ENCODE measurements around the gene APEX1.

APEX1 gene

DNA sequence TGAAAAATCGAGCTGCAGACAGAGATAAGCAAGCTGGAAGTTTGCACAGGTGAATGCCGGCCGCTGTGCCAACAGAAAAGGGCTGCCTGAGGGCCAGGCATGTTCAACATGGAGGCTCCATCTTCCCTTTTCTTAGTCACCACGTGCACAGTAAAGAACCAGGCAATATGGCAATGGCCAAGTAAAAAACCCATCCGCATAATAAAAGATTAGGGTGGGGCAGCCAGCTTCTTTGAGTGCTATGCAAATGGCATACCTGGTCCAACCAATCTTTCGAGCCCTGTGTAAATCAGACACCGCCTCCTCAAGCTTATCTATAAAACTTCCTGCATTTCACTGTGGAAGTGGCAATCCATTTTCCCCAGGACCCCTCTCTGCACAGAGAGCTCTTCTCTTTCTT, 30.9 kb downstream of the APEX1 start:
- Histone ChIP-seq H3K4me3 (ENCODE audit: low read depth in 1 of 2, low read length in 2 of 2) (no peak overlapping the region), H3K9me3 (ENCODE audit: control insufficient read depth in 1 of 2, low read length in 2 of 2) (no peaks in the 10 kb centered on the region), H3K27me3 (ENCODE audit: low read depth, low read length) (no peaks in the 10 kb centered on the region), H3K27ac (ENCODE audit: low read length) (no peak overlapping the region), H3K4me1 (ENCODE audit: control insufficient read depth in 1 of 2, insufficient read depth in 2 of 2, low read length in 2 of 2) (no peaks in the 10 kb centered on the region), H3K36me3 (ENCODE audit: control insufficient read depth in 1 of 2, insufficient read depth in 2 of 2, low read length in 2 of 2) (no peaks in the 10 kb centered on the region)

DNA sequence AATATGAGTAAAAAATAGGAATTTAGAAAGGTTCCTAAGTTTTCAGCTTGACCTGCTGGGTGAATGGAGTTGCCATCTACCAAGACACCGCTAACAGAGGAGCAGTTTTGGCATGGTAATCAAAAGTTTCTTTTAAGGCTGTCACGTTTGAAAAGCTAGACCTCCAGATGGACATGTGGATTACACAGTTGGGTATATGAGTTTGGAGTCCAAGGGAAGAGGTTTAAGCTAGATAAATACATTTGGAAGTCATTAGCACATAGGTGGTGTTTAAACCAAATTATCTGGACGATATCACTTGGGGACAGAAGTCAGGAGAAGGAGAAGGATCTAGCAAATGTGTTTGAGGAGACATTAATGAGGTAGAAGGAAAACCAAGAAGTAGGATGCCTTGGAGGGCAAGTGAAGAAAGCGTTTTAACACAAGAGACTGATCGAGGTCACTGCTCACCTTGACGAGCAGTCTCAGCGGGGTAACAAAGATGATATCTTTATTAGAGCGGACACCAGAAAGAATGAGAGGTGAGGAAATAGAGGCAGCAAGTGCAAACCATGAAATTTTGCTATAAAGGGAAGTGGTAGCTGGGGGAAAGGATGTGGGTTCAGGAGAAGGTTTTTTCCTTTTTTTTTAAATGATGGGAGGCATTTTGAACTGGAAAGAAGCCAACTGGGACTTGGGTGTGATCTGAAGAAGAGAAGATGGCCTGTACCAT, 31.8 kb downstream of the APEX1 start:
- no peak overlapping the region for H3K27ac ChIP-seq (ENCODE audit: low read length)
- no peaks in the 10 kb centered on the region for H3K27me3 ChIP-seq (ENCODE audit: low read depth, low read length)
- no peaks in the 10 kb centered on the region for H3K4me1 ChIP-seq (ENCODE audit: control insufficient read depth in 1 of 2, insufficient read depth in 2 of 2, low read length in 2 of 2)
- no peak overlapping the region for H3K4me3 ChIP-seq (ENCODE audit: low read depth in 1 of 2, low read length in 2 of 2)
- H3K36me3 ChIP-seq (ENCODE audit: control insufficient read depth in 1 of 2, insufficient read depth in 2 of 2, low read length in 2 of 2), result no peaks in the 10 kb centered on the region
- H3K9me3 ChIP-seq (ENCODE audit: control insufficient read depth in 1 of 2, low read length in 2 of 2), result no peaks in the 10 kb centered on the region

- Histone ChIP-seq H3K4me3 (ENCODE audit: low read depth in 1 of 2, low read length in 2 of 2) (no peak overlapping the region), H3K27me3 (ENCODE audit: low read depth, low read length) (no peaks in the 10 kb centered on the region), H3K4me1 (ENCODE audit: control insufficient read depth in 1 of 2, insufficient read depth in 2 of 2, low read length in 2 of 2) (no peaks in the 10 kb centered on the region), H3K27ac (ENCODE audit: low read length) (no peak overlapping the region), H3K36me3 (ENCODE audit: control insufficient read depth in 1 of 2, insufficient read depth in 2 of 2, low read length in 2 of 2) (no peaks in the 10 kb centered on the region), H3K9me3 (ENCODE audit: control insufficient read depth in 1 of 2, low read length in 2 of 2) (no peaks in the 10 kb centered on the region)
These were observed 32.3 kb downstream of the APEX1 start for GRCh38 chr14:20487396-20487725.

GRCh38 chr14:20489093-20489994, 34.3 kb downstream of the APEX1 start:
- H3K27ac ChIP-seq (ENCODE audit: low read length), result no peak overlapping the region

GRCh38 chr14:20490563-20490962, 35.5 kb downstream of the APEX1 start:
- H3K27ac ChIP-seq (ENCODE audit: low read length), result no peak overlapping the region

More at GRCh38 chr14:20489093-20489994, 34.3 kb downstream of the APEX1 start:
- Histone ChIP-seq H3K9me3 (ENCODE audit: control insufficient read depth in 1 of 2, low read length in 2 of 2) (no peaks in the 10 kb centered on the region), H3K36me3 (ENCODE audit: control insufficient read depth in 1 of 2, insufficient read depth in 2 of 2, low read length in 2 of 2) (no peaks in the 10 kb centered on the region), H3K4me3 (ENCODE audit: low read depth in 1 of 2, low read length in 2 of 2) (no peak overlapping the region), H3K27me3 (ENCODE audit: low read depth, low read length) (no peaks in the 10 kb centered on the region), H3K4me1 (ENCODE audit: control insufficient read depth in 1 of 2, insufficient read depth in 2 of 2, low read length in 2 of 2) (no peaks in the 10 kb centered on the region)

DNA sequence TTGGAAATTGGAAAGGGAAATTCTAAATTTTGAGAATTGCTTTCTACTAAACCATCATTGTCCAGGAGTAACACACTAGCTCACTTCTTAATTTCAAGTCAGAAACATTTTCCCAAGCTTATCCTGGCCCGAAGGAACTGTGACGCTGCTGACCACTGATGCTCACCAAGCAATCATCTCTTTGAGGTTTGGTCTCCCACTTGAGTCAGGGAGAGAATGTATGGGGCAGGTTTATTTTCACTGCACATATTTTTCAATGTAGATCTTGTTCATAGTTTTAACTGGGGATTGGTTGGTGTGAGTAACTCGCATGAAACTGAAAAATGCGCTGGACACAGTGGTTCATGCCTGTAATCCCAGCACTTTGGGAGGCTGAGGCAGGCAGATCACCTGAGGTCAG, 37.5 kb downstream of the APEX1 start:
- no peaks in the 10 kb centered on the region for H3K36me3 ChIP-seq (ENCODE audit: control insufficient read depth in 1 of 2, insufficient read depth in 2 of 2, low read length in 2 of 2)
- no peak overlapping the region for H3K27ac ChIP-seq (ENCODE audit: low read length)
- no peaks in the 10 kb centered on the region for H3K27me3 ChIP-seq (ENCODE audit: low read depth, low read length)
- no peak overlapping the region for H3K4me3 ChIP-seq (ENCODE audit: low read depth in 1 of 2, low read length in 2 of 2)
- H3K9me3 ChIP-seq (ENCODE audit: control insufficient read depth in 1 of 2, low read length in 2 of 2), result no peaks in the 10 kb centered on the region
- H3K4me1 ChIP-seq (ENCODE audit: control insufficient read depth in 1 of 2, insufficient read depth in 2 of 2, low read length in 2 of 2), result no peaks in the 10 kb centered on the region

More at GRCh38 chr14:20490563-20490962, 35.5 kb downstream of the APEX1 start:
- Histone ChIP-seq H3K4me1 (ENCODE audit: control insufficient read depth in 1 of 2, insufficient read depth in 2 of 2, low read length in 2 of 2) (no peaks in the 10 kb centered on the region), H3K36me3 (ENCODE audit: control insufficient read depth in 1 of 2, insufficient read depth in 2 of 2, low read length in 2 of 2) (no peaks in the 10 kb centered on the region), H3K9me3 (ENCODE audit: control insufficient read depth in 1 of 2, low read length in 2 of 2) (no peaks in the 10 kb centered on the region), H3K27me3 (ENCODE audit: low read depth, low read length) (no peaks in the 10 kb centered on the region), H3K4me3 (ENCODE audit: low read depth in 1 of 2, low read length in 2 of 2) (no peak overlapping the region)

DNA sequence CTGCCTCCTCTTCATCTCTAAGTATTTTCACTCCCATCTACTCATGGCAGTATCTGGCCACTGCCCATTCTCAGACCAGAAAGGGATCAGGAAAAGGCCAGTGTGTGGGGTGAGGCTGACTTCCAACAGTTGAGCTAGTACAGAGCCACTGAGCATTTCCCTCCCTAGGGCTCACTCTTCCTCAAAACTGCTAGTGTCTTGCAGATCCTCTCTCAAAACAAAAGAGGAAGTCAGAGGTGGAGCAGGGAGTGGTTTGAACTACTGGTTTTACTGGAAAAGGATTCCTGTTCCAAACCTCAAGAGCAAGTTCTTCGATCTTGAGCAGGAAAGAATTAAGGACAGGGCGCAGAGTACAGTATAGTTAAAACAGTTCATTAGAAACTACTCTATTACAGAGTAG, 38.6 kb downstream of the APEX1 start:
- Histone ChIP-seq H3K4me3 (ENCODE audit: low read depth in 1 of 2, low read length in 2 of 2) (no peak overlapping the region), H3K9me3 (ENCODE audit: control insufficient read depth in 1 of 2, low read length in 2 of 2) (no peaks in the 10 kb centered on the region), H3K27me3 (ENCODE audit: low read depth, low read length) (no peaks in the 10 kb centered on the region), H3K36me3 (ENCODE audit: control insufficient read depth in 1 of 2, insufficient read depth in 2 of 2, low read length in 2 of 2) (no peaks in the 10 kb centered on the region), H3K27ac (ENCODE audit: low read length) (no peak overlapping the region), H3K4me1 (ENCODE audit: control insufficient read depth in 1 of 2, insufficient read depth in 2 of 2, low read length in 2 of 2) (no peaks in the 10 kb centered on the region)

DNA sequence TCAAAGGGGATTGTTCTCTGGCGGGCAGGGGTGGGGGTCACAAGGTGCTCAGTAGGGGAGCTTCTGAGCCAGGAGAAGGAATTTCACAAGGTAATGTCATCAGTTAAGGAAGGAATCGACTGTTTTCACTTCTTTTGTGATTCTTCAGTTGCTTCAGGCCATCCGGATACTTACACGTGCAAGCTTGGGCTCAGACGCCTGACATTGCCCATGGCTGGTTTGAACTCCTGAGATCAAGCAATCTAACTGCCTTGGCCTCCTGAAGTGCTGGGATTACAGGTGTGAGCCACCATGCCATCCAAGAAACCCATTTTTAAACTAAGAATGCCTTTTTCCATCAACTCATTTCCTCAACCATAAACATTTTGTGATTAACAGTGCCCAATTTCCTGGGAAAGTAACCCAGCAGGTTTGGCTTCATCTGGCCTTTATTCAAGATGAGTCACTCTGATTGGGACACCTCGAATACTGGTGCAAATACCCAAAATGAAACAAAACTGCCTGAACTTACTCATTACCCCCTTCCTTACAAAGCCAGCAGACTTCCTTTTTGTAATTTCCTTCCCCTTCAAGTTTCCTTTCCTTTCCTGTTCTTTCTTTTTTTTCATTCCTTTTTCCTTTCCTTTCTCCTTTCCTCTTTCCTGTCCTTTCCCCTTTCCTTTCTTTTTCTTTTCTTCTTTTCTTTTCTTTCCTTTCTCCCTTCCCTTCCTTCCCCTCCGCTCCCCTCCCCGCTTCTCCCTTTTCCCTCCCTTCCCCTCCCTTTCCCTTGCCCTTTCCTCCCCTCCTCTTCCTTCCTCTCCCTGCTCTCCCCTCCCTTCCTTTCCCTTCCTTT, 40.1 kb downstream of the APEX1 start:
- H3K4me1 ChIP-seq (ENCODE audit: control insufficient read depth in 1 of 2, insufficient read depth in 2 of 2, low read length in 2 of 2), result no peaks in the 10 kb centered on the region
- H3K27me3 ChIP-seq (ENCODE audit: low read depth, low read length), result no peaks in the 10 kb centered on the region
- no peak overlapping the region for H3K4me3 ChIP-seq (ENCODE audit: low read depth in 1 of 2, low read length in 2 of 2)
- no peaks in the 10 kb centered on the region for H3K36me3 ChIP-seq (ENCODE audit: control insufficient read depth in 1 of 2, insufficient read depth in 2 of 2, low read length in 2 of 2)
- no peaks in the 10 kb centered on the region for H3K9me3 ChIP-seq (ENCODE audit: control insufficient read depth in 1 of 2, low read length in 2 of 2)
- H3K27ac ChIP-seq (ENCODE audit: low read length), result no peak overlapping the region

- H3K4me1 ChIP-seq (ENCODE audit: control insufficient read depth in 1 of 2, insufficient read depth in 2 of 2, low read length in 2 of 2), result no peaks in the 10 kb centered on the region
- no peaks in the 10 kb centered on the region for H3K27me3 ChIP-seq (ENCODE audit: low read depth, low read length)
- H3K27ac ChIP-seq (ENCODE audit: low read length), result no peak overlapping the region
- no peaks in the 10 kb centered on the region for H3K9me3 ChIP-seq (ENCODE audit: control insufficient read depth in 1 of 2, low read length in 2 of 2)
- no peak overlapping the region for H3K4me3 ChIP-seq (ENCODE audit: low read depth in 1 of 2, low read length in 2 of 2)
- H3K36me3 ChIP-seq (ENCODE audit: control insufficient read depth in 1 of 2, insufficient read depth in 2 of 2, low read length in 2 of 2), result no peaks in the 10 kb centered on the region
These were observed 43.6 kb downstream of the APEX1 start for GRCh38 chr14:20498622-20499021.

GRCh38 chr14:20499108-20499507, 44.1 kb downstream of the APEX1 start:
- no peaks in the 10 kb centered on the region for H3K4me1 ChIP-seq (ENCODE audit: control insufficient read depth in 1 of 2, insufficient read depth in 2 of 2, low read length in 2 of 2)
- no peaks in the 10 kb centered on the region for H3K9me3 ChIP-seq (ENCODE audit: control insufficient read depth in 1 of 2, low read length in 2 of 2)
- no peak overlapping the region for H3K4me3 ChIP-seq (ENCODE audit: low read depth in 1 of 2, low read length in 2 of 2)
- no peaks in the 10 kb centered on the region for H3K27me3 ChIP-seq (ENCODE audit: low read depth, low read length)
- no peaks in the 10 kb centered on the region for H3K36me3 ChIP-seq (ENCODE audit: control insufficient read depth in 1 of 2, insufficient read depth in 2 of 2, low read length in 2 of 2)
- H3K27ac ChIP-seq (ENCODE audit: low read length), result no peak overlapping the region

- Histone ChIP-seq H3K36me3 (ENCODE audit: control insufficient read depth in 1 of 2, insufficient read depth in 2 of 2, low read length in 2 of 2) (no peaks in the 10 kb centered on the region), H3K4me3 (ENCODE audit: low read depth in 1 of 2, low read length in 2 of 2) (no peak overlapping the region), H3K27me3 (ENCODE audit: low read depth, low read length) (no peaks in the 10 kb centered on the region), H3K27ac (ENCODE audit: low read length) (no peak overlapping the region), H3K4me1 (ENCODE audit: control insufficient read depth in 1 of 2, insufficient read depth in 2 of 2, low read length in 2 of 2) (no peaks in the 10 kb centered on the region), H3K9me3 (ENCODE audit: control insufficient read depth in 1 of 2, low read length in 2 of 2) (no peaks in the 10 kb centered on the region)
These were observed 44.9 kb downstream of the APEX1 start for GRCh38 chr14:20499881-20500280.
